SU-DHL-6 (cell line): Measurements from ENCODE around the gene STARD4.

ENCODE experiments used
- H2AFZ ChIP-seq: fragments of 200-600 bp; sonication (generic); 2 replicates; pipeline ENCODE4 v1.6.1; 2014; ENCODE audit warnings: low read depth, mild to moderate bottlenecking, moderate library complexity, mixed read lengths, antibody characterized with exemption, low read length; ENCODE audit not compliant: severe bottlenecking
- H3F3A ChIP-seq: fragments of 200-600 bp; shearing (Covaris generic); 2 replicates; pipeline ENCODE4 v1.6.0; 2016; ENCODE audit warnings: antibody characterized with exemption, mild to moderate bottlenecking; ENCODE audit not compliant: insufficient read depth
- H3K27ac ChIP-seq: fragments of 200-600 bp; sonication (generic); 2 replicates; pipeline ENCODE4 v1.5.1; 2016; ENCODE audit warnings: low read depth, mild to moderate bottlenecking, low read length, moderate library complexity, mixed read lengths
- H3K27me3 ChIP-seq: fragments of 200-600 bp; sonication (generic), shearing (Covaris generic); 2 replicates; pipeline ENCODE4 v1.6.0; 2014; ENCODE audit warnings: mild to moderate bottlenecking, low read length
- H3K36me3 ChIP-seq: fragments of 200-600 bp; sonication (generic); 2 replicates; pipeline ENCODE4 v1.6.1; 2014; ENCODE audit warnings: mild to moderate bottlenecking, low read length, mixed read lengths
- H3K4me2 ChIP-seq: fragments of 300-600, 200-600 bp; shearing (Covaris generic), sonication (generic); 2 replicates; pipeline ENCODE4 v1.6.0; 2014; ENCODE audit warnings: low read length, low read depth, mild to moderate bottlenecking; ENCODE audit not compliant: poor library complexity, severe bottlenecking
- H3K4me3 ChIP-seq: fragments of 200-600 bp; sonication (generic); 2 replicates; pipeline ENCODE4 v1.5.1; 2014; ENCODE audit warnings: antibody characterized with exemption, low read length, mild to moderate bottlenecking, mixed read lengths; ENCODE audit not compliant: insufficient read depth, poor library complexity, severe bottlenecking
- H3K79me2 ChIP-seq: fragments of 200-600 bp; sonication (generic); 2 replicates; pipeline ENCODE4 v1.6.1; 2014; ENCODE audit warnings: mild to moderate bottlenecking, low read length, moderate library complexity; ENCODE audit not compliant: insufficient read depth
- H3K9ac ChIP-seq: fragments of 200-600 bp; sonication (generic); 2 replicates; pipeline ENCODE4 v1.7.0; 2014; ENCODE audit warnings: mild to moderate bottlenecking, low read length
- H3K9me2 ChIP-seq: fragments of 200-600 bp; sonication (generic); replicated peaks from 2 replicates; pipeline ENCODE4 v1.6.1; 2014; ENCODE audit warnings: low read length; ENCODE audit not compliant: insufficient read depth
- H3K9me3 ChIP-seq: fragments of 200-600 bp; sonication (generic); 2 replicates; pipeline ENCODE4 v1.6.1; 2014; ENCODE audit warnings: low read length, mixed read lengths; ENCODE audit not compliant: insufficient read depth
- H4K20me1 ChIP-seq: fragments of 200-600 bp; sonication (generic); 2 replicates; pipeline ENCODE4 v1.6.1; 2014; ENCODE audit warnings: low read depth, mild to moderate bottlenecking, antibody characterized with exemption, low read length, moderate library complexity, mixed read lengths
- CTCF ChIP-seq: fragments of 200-600 bp; sonication (generic); IDR thresholded peaks from one replicate; pipeline ENCODE4 v1.5.1; 2017; ENCODE audit warnings: antibody characterized with exemption, mild to moderate bottlenecking, low read length, moderate library complexity; ENCODE audit not compliant: insufficient read depth, poor library complexity, severe bottlenecking
- EZH2phosphoT487 ChIP-seq: fragments of 200-600 bp; sonication (generic), shearing (Covaris generic); conservative IDR thresholded peaks from 2 replicates; pipeline ENCODE4 v1.6.1; 2018; ENCODE audit warnings: mild to moderate bottlenecking, antibody characterized with exemption, low read length, moderate library complexity, mixed read lengths

Gene STARD4

GRCh38 chr5:111461255-111461671, 51.1 kb downstream of the STARD4 start:
- TF ChIP-seq CTCF: no peak
- no peak for TF ChIP-seq EZH2phosphoT487

GRCh38 chr5:111454776-111455175, 57.6 kb downstream of the STARD4 start:
- H3K36me3 ChIP-seq: no peaks in the 10 kb centered on the region
- no peak for TF ChIP-seq EZH2phosphoT487
- no peak for TF ChIP-seq CTCF
- H2AFZ ChIP-seq: no peak overlapping the region
- H3K9ac ChIP-seq: no peak overlapping the region
- no peaks in the 10 kb centered on the region for H3K9me2 ChIP-seq
- no peak overlapping the region for H3K4me2 ChIP-seq
- no peak overlapping the region for H3K27ac ChIP-seq
- no peak overlapping the region for H3K4me3 ChIP-seq
- no peaks in the 10 kb centered on the region for H3K9me3 ChIP-seq
- no peaks in the 10 kb centered on the region for H3F3A ChIP-seq
- no peaks in the 10 kb centered on the region for H3K79me2 ChIP-seq
- H4K20me1 ChIP-seq: no peaks in the 10 kb centered on the region
- H3K27me3 ChIP-seq: no peaks in the 10 kb centered on the region

More at GRCh38 chr5:111461255-111461671, 51.1 kb downstream of the STARD4 start:
- H3K9me3 ChIP-seq: no peaks in the 10 kb centered on the region
- no peaks in the 10 kb centered on the region for H3F3A ChIP-seq
- no peaks in the 10 kb centered on the region for H3K36me3 ChIP-seq
- no peaks in the 10 kb centered on the region for H3K27me3 ChIP-seq
- H3K9me2 ChIP-seq: no peaks in the 10 kb centered on the region
- H3K4me2 ChIP-seq: no peak overlapping the region
- no peak overlapping the region for H3K4me3 ChIP-seq
- no peak overlapping the region for H2AFZ ChIP-seq
- no peaks in the 10 kb centered on the region for H3K79me2 ChIP-seq
- no peak overlapping the region for H3K27ac ChIP-seq
- H4K20me1 ChIP-seq: no peaks in the 10 kb centered on the region
- no peak overlapping the region for H3K9ac ChIP-seq

- TF ChIP-seq CTCF (no peak), EZH2phosphoT487 (no peak)
- H2AFZ ChIP-seq: no peak overlapping the region
- H3K36me3 ChIP-seq: no peaks in the 10 kb centered on the region
- H3K9me3 ChIP-seq: no peaks in the 10 kb centered on the region
- H3K4me3 ChIP-seq: no peak overlapping the region
- no peak overlapping the region for H3K4me2 ChIP-seq
- H4K20me1 ChIP-seq: no peaks in the 10 kb centered on the region
- H3K79me2 ChIP-seq: no peaks in the 10 kb centered on the region
- no peaks in the 10 kb centered on the region for H3K27me3 ChIP-seq
- H3K27ac ChIP-seq: no peak overlapping the region
- no peak overlapping the region for H3K9ac ChIP-seq
- no peaks in the 10 kb centered on the region for H3F3A ChIP-seq
- H3K9me2 ChIP-seq: no peaks in the 10 kb centered on the region
Observed at GRCh38 chr5:111454198-111454622, 58.1 kb downstream of the STARD4 start.

DNA sequence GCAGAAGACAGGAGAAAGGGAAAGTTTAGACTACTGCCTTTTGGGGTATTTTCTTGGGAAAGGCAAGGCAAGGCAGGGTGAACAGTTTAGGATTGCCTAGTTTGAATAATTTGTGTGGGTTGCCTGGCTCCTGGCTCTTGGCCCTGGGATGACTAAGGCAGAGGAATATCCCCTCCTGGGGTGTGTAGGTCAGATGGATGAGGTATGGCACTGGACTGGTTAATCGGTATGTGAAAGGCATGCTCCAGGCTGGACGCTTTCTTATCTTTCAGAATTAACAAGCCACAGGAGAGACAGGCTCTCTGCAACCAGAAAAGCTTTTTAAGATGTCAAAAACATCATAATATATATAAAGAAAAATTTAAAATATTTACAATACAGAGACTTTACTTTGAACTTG, 58.6 kb downstream of the STARD4 start:
- Histone ChIP-seq H2AFZ (no peak overlapping the region), H3K9ac (no peak overlapping the region), H4K20me1 (no peaks in the 10 kb centered on the region), H3K4me2 (no peak overlapping the region), H3K36me3 (no peaks in the 10 kb centered on the region), H3K9me3 (no peaks in the 10 kb centered on the region), H3K4me3 (no peak overlapping the region), H3K9me2 (no peaks in the 10 kb centered on the region), H3F3A (no peaks in the 10 kb centered on the region), H3K27ac (no peak overlapping the region), H3K79me2 (no peaks in the 10 kb centered on the region), H3K27me3 (no peaks in the 10 kb centered on the region)
- TF ChIP-seq EZH2phosphoT487 (no peak), CTCF (no peak)
